Astrocyte (in vitro differentiated cells and primary cell): ENCODE measurements around the gene MRPL40.

Experiments used
- CTCF ChIP-seq: IDR thresholded peaks from 2 replicates; pipeline ENCODE4 v1.5.1; 2011; ENCODE audit warnings: low read depth, mild to moderate bottlenecking, inconsistent platforms, low read length, moderate library complexity; ENCODE audit not compliant: insufficient read depth
- EZH2 ChIP-seq: IDR thresholded peaks from 2 replicates; pipeline ENCODE4 v1.6.1; 2012; ENCODE audit warnings: mild to moderate bottlenecking, low read length, inconsistent platforms; ENCODE audit not compliant: insufficient read depth

GRCh38 chr22:19473578-19473977, 41.2 kb downstream of the MRPL40 start:
- TF ChIP-seq CTCF (no peak), EZH2 (no peak)
